GM18498 (cell line): ENCODE results near the gene DTD1.
"Not testable (repeated sequence)": the region's sequence is repeated elsewhere in the genome, so short reads cannot be mapped to it uniquely, and the experiment has no call there.

Experiments
- ATAC-seq: cut with Tn5 transposase; IDR thresholded peaks from one replicate; pipeline ENCODE4 v1.9.1; 2021; ENCODE audit warnings: mild to moderate bottlenecking, moderate library complexity; ENCODE audit not compliant: unreplicated experiment

DTD1 gene

GRCh38 chr20:18737140-18737539, 149.3 kb downstream of the DTD1 start:
- no peak for ATAC-seq

DNA sequence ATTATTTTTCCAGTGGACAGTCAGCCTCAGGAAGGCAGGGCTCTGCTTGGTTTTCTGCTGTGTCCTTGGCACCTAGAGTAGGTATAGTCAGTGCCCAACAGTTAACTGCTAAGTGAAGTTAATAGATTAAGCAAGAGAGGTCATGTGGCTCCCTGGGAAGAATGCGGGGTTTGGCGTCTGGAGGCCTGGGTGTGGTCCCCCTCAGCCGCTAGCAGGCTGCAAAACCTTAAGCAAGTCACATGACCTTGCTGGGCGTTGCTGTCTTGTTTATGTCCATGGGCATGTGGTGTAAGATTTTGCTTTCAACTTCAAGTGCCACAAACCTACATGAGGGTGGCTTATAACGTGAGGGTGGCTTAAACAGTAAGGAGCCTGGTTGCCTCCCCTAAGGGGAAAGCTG, 150.2 kb downstream of the DTD1 start:
- ATAC-seq = no peak

DNA sequence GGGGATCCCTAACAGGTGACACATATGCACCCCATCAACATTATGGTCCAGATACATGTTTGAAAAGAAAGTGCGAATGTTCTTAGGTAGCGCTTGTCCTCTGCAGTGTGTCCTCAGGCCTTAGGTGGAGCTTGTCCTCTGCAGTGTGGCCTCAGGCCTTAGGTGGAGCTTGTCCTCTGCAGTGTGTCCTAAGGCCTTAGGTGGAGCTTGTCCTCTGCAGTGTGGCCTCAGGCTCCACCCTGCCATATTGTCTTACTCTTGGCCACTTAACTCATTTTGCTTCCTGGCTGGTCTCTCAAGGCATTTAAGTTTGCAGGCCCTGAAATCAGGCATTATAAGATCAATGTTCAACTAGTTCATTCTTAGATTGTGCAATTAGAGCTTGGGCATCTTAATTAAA, 151.0 kb downstream of the DTD1 start:
- no peak for ATAC-seq

GRCh38 chr20:18739751-18740166, 151.9 kb downstream of the DTD1 start:
- ATAC-seq = no peak

- no peak for ATAC-seq
Measured at GRCh38 chr20:18740726-18741125, 152.9 kb downstream of the DTD1 start.

DNA sequence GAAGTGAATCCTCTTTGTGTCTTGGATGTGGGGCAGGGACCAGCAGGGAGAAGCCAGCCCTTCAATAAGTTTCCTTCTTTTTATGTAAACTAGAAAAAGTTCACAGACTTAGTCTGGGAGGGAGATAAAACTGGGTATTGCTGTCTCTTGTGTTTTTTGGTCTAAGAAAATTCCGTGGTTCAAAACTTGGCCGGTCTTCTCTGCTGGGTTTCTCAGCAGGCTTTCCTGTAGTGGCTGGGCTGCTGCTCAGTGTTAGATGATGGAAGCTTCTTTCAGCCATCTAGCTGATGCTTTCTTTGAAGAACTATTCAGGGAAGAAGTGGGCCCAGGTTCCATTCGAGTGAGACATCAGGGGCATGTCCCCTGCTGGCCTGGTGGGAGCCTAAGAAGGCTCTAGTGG, 155.0 kb downstream of the DTD1 start:
- no peak for ATAC-seq

GRCh38 chr20:18743665-18744440, 156.0 kb downstream of the DTD1 start:
- ATAC-seq = no peak

DNA sequence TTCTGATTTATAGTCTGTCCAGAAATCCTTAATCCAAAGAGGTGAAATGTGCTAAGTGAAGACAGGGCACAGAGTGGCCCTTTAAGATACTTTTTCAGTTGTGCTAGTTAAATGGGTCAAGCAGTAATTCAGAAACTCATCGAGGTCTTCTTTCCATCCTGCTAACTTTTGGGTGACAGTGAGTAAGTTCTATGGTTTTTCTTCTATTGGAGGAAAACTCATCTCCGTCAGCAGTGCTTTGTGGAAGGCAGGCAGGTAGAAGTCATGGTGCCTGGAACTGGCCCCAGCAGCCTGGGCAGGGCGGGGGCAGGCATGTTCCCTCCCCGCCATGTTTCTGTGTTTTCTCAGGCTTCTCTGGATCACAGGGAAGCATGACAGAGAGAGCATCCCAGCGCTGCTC, 159.2 kb downstream of the DTD1 start:
- no peak for ATAC-seq

DNA sequence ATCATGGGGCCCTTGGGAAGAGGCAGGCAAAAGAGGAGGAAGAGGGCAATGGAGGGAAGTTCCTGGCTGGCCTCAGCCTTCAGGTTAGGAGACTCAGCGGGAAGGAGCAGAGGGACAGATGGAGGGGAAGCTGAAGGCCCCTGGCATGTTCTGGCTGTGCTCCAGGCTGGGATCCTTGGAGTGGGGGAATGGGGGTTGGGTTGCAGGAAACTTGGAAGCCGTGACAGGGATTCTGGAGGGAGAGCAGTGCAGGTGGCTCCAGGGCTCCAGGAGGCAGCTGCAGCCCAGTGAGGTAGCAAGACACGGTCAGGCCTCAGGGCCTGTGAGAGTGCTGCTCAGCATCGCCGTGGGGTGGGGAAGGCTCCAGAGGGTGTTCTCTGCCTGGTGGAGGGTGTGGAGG, 161.1 kb downstream of the DTD1 start:
- ATAC-seq = no peak

GRCh38 chr20:18749528-18749927, 161.7 kb downstream of the DTD1 start:
- ATAC-seq = no peak

DNA sequence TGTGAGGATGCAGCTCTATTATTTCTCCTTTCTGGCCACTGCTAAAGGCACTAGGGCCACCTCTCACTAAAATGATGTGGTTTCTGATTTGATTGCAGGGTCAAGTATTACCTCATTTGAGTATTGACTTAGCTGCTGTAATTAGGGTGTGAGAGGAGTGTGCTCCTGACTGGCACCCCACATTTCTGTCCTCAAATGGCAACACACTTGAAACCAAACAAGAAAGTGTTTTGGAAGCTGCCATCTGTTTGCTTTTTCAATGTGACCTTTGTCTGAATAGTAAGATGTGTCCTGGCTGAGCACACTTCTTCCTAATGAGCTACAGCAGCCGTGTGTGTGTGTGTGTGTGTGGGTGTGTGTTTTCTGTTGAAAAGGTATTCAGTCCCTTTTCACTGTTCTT, 162.9 kb downstream of the DTD1 start:
- ATAC-seq = no peak

DNA sequence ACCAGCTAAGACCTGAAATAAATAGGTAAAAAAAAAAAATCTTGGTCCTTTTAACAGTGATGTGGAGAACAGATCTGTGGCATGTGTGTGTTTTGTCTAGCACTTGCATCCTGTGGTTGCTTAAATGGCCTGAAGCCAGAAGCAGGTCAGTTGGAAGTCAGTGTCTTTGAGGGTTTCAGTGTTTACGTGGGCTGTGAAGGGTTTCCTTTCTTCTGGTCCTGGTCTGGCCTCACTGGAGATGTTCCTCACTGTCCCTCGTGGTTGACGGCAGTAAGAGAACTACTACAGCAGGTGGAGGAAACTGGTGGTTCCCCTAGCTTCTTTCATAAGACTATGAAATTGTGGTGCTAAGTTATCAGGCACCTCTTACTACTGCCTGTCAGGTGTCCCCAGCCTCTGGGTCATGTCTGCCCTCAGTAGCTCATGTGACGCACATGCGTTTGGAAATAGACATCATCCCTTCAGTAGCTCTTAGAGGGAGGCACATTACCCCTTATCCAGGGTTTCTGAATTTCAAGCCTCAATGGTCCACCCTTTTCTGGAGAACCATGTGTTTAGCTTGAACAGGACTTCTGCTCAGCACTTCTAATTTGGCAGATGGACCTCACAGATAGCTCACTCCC, 166.3 kb downstream of the DTD1 start:
- ATAC-seq = peak; percentile 99

- ATAC-seq = no peak
Measured at GRCh38 chr20:18754653-18755045, 166.8 kb downstream of the DTD1 start.

DNA sequence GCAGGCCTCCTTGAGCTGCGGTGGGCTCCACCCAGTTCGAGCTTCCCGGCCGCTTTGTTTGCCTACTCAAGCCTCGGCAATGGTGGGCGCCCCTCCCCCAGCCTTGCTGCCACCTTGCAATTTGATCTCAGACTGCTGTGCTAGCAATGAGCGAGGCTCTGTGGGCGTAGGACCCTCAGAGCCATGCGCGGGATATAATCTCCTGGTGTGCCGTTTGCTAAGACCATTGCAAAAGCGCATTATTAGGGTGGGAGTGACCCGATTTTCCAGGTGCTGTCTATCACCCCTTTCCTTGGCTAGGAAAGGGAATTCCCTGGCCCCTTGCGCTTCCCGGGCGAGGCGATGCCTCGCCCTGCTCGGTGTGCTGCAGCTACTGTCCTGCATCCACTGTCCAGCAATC, 173.0 kb downstream of the DTD1 start:
- ATAC-seq = not testable (repeated sequence)

- no peak for ATAC-seq
Measured at GRCh38 chr20:18767676-18768075, 179.8 kb downstream of the DTD1 start.

- no peak for ATAC-seq
Measured at GRCh38 chr20:18773566-18773965, 185.7 kb downstream of the DTD1 start.

DNA sequence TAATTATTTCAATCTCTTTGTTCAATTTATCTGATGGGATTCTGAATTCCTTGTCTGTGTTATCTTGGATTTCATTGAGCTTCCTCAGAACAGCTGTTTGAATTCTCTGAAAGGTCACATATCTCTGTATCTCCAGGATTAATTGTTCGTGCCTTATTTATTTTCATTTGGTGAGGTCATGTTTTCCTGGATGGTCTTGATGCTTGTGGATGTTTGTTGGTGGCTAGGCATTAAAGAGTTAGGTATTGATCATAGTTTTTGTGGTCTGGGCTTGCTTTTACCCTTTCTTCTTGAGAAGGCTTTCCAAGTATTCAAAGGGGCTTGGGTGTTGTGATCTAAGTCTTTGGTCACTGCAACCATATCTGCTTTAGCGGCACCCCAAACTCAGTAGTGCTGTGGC, 186.4 kb downstream of the DTD1 start:
- ATAC-seq = no peak

GRCh38 chr20:18775633-18776032, 187.8 kb downstream of the DTD1 start:
- no peak for ATAC-seq

- no peak for ATAC-seq
Measured at GRCh38 chr20:18778690-18779392, 191.0 kb downstream of the DTD1 start.

DNA sequence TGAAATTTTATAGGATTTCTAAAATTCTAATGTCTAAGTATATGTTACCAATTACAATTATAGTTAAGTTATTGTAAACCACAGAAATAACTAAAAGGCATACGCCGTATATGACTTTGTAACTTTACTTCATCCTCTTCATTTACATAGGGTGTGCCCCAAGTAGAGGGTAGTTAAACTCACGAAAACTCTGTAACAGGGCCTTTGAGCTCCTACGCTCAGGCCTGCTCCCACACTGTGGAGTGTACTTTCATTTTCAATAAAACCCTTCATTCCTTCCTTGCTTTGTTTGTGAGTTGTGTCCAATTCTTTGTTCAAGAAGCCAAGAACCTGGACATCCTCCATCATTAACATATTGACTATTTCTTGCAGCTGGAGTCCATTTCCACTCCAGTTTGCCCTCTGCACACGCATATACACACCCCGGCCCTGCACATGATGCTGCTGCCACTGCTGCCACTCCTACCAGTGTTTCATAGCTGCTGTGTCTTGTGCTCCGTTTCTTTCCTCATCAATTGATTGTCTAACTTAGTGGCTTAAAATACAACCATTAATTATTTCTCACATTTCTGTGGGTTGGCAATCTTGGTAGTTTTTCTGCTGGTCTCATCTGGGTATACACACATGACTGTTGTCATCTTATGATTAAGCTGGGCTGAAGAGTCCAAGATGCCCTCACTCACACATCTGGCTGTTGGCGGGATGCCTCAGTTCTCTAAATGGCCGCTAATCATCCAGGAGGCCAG, 192.7 kb downstream of the DTD1 start:
- ATAC-seq = no peak

DNA sequence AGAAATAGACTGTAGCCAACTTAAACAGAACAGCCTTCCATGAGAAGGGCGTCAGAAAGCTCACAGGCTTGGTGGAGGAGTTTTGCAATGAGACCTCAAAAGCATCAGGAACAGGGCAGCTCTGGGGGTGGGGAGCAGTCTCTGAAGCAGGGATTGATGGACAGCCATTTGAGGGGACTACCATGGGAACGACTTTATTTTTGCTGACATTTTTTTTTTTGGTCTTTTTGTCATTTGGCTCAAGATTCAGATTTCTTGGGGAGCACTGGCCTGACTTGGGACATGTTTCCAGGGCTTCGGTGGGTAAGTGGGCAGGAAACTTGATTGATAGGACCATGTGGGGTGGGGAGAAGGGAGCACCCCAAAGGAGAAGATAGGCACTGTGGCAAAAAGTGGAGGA, 193.7 kb downstream of the DTD1 start:
- ATAC-seq = no peak
